Kidney epithelial cell (primary cell): ENCODE results near the gene SCARF2. TPM values are rescaled to one million over a fixed set of nuclear protein-coding genes. Genes with fewer than 3 reads are reported as not detected.

Source experiments
- DNase-seq: peaks from one replicate; pipeline ENCODE4 v3.0.0-alpha.2; 2010; ENCODE audit warnings: low read depth
- H3K27me3 ChIP-seq: 2 replicates; pipeline ENCODE4 v1.6.0; 2011; ENCODE audit warnings: low read length; ENCODE audit not compliant: control insufficient read depth, insufficient read depth
- H3K36me3 ChIP-seq: 2 replicates; pipeline ENCODE4 v1.5.1; 2011; ENCODE audit warnings: low read length; ENCODE audit not compliant: control insufficient read depth, insufficient read depth
- H3K4me3 ChIP-seq: 2 replicates; pipeline ENCODE4 v1.5.1; 2011; ENCODE audit warnings: low read depth, mild to moderate bottlenecking, control low read depth, low read length
- total RNA-seq: library from RNA; depleted of rRNA; stranded (reverse); fragments of >200 nt; gene quantifications from 2 replicates; pipeline ENCODE4 v1.2.3, GENCODE V29; 2015
- TF ChIP-seq, protein P1 (sequence below): IDR thresholded peaks from 2 replicates; pipeline ENCODE4 v1.5.1; 2011; ENCODE audit warnings: mild to moderate bottlenecking, moderate library complexity, low read length, control low read depth, inconsistent platforms; ENCODE audit not compliant: insufficient read depth, poor library complexity, severe bottlenecking

SCARF2 gene
- total RNA-seq, 1 donor from 2014 or later, result 33.6 TPM

DNA sequence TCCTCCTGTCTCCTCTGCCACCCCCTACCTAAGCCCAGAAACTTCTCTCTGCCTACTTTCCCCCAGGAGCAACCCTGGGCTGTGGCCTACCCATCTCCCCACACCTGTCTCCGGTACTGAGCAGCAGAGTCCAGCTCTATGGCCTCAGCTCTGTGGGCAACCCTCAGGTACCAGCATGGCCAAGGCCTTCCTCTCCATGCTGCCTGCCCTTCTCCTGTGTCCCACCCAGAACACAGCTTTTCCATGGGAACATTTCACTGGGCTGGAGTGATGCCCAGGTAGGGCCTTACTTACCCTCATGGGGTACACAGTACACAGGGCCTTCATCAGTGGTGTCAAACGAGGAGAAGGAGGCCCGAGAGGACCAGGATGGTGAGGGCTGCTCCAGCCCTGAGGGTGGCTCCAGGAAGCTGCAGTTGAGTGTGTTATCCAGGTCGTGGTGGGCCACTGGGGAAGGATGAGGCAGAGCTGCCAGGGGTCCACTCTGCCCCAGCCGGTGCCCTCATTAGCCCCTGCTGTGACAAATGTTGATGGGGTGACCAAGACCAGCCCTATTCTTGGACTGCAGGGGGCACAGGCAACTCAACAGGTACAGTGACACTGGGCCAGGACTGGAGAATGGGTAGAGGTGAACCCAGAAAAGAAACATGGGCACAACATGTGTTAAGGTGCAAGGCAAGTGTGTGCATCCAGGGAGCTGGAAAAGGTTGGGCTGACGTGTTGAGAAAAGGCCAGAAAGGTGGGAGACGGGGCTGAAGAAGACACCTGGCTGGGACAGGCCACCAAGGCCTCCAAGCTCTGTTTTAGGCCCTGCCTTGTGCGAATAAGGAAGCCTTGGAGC lies 10.3 kb downstream of the SCARF2 start:
- Histone ChIP-seq H3K4me3 (no peak overlapping the region), H3K36me3 (no peaks in the 10 kb centered on the region), H3K27me3 (peaks cover 44% of the 10 kb centered on the region)
- TF ChIP-seq, protein P1, sequence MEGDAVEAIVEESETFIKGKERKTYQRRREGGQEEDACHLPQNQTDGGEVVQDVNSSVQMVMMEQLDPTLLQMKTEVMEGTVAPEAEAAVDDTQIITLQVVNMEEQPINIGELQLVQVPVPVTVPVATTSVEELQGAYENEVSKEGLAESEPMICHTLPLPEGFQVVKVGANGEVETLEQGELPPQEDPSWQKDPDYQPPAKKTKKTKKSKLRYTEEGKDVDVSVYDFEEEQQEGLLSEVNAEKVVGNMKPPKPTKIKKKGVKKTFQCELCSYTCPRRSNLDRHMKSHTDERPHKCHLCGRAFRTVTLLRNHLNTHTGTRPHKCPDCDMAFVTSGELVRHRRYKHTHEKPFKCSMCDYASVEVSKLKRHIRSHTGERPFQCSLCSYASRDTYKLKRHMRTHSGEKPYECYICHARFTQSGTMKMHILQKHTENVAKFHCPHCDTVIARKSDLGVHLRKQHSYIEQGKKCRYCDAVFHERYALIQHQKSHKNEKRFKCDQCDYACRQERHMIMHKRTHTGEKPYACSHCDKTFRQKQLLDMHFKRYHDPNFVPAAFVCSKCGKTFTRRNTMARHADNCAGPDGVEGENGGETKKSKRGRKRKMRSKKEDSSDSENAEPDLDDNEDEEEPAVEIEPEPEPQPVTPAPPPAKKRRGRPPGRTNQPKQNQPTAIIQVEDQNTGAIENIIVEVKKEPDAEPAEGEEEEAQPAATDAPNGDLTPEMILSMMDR, result no peak
- no peak for DNase-seq

DNA sequence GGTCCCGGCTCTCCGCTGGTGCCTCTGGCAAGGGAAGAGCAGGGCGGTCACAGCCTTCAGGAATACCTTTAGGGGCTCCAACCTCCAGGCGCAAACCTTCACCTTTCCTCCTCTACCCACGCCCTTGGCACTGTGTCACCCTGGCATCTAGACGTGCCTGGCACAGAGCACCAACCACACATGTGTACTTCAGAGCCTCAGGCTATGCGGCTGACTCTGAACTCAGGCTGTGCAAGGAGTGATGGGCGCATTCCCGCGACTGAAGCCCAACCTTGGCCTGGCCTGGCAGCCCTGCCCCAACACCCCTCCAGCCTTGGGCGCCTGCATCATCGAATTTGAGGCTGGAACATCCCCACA lies 11.4 kb downstream of the SCARF2 start:
- DNase-seq, result no peak
- Histone ChIP-seq H3K27me3 (peaks cover 37% of the 10 kb centered on the region), H3K4me3 (no peak overlapping the region), H3K36me3 (no peaks in the 10 kb centered on the region)
- TF ChIP-seq, protein P1, result no peak

DNA sequence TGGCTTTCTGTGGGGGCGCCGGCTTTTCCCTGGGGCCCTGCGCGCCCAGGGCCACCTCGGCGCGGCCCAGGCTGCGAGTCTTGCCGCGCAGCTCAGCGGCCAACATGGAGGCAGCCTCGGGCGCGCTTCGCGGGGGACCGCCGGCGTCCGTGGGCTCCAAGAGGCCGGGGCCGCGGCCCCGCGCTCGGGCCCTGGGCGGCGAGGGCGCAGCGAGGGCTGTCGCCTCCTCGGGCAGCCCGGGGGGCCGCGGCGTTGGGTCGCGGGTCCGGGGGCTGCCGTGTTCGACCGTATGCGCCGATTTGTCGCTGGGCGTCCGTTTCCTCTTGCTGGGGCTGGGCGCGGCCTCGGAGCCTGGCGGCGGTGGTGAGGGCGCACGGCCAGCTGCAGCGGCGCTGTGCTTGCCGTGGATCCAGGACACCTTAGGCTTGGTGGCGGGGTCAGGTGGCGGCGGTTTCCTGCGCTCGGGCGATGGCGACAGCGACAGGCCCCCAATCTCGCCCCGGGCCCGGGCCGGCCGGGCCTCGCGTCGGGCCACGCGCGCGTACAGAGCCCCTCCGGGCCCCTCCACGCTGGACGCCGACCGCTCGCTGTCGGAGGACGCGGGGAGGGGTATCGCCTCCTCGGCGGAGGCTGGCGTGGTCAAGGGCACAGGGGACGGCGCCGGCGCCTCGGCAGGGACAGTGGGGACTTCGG lies 11.9 kb downstream of the SCARF2 start:
- Histone ChIP-seq H3K4me3 (no peak overlapping the region), H3K27me3 (peaks cover 32% of the 10 kb centered on the region)

DNA sequence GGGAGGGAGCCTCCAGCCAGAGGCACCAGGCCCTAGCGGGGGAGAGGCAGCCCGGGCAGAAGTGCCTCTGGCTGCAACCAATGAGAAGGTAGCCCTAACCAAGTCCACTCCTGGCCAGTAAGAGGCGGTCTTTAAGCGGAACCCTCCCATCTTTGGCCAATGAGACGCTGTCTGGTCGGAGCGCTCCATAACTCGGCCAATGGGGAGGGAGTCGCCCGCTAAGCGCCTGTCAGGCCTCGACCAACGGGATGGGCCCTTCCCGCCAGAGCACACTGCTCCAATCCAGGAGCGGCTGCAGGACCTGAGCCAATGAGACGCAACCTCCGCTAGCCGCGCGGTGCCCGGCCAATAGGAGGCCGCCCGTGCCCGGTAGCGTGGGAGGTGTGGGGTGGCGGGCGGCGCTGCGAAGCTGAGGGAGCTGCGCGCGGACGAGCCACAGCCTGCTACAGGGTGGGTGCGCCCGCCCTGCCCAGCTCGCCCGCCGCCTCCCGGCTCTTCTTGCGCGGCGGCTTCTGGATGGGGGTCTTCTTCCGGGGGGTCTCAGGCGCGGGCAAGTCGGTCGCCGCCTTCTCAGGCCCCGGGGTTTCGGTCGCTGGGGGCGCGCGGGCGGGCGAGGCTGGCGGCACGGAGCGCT lies 12.6 kb downstream of the SCARF2 start:
- Histone ChIP-seq H3K4me3 (no peak overlapping the region), H3K27me3 (peaks cover 25% of the 10 kb centered on the region), H3K36me3 (no peaks in the 10 kb centered on the region)
- TF ChIP-seq, protein P1, result no peak
- no peak for DNase-seq

More for the DNA sequence above, 11.9 kb downstream of the SCARF2 start:
- DNase-seq, result no peak
- TF ChIP-seq, protein P1, result no peak
- no peaks in the 10 kb centered on the region for H3K36me3 ChIP-seq

DNA sequence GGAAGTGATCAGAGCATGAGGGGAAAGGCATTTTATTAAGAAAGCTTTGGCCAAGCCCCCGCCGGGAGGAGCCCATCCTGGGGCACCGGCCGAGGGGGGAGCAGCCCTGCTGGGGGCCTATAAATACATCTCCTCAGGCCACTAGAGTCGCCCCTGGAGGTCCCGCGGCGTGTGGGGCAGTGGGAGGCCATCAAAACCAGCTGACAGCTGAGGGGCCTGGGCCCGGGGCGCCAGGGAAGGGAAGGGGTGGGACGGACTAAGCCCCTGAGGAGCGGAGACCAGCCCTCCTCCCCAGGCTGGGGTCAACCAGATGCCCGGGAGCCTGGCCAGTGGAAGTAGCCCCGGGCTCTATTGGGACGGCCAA lies 13.1 kb downstream of the SCARF2 start:
- Histone ChIP-seq H3K27me3 (peaks cover 20% of the 10 kb centered on the region), H3K4me3 (no peak overlapping the region), H3K36me3 (no peaks in the 10 kb centered on the region)
- TF ChIP-seq, protein P1, result no peak
- DNase-seq, result no peak
